Calu3 (cell line): Measurements from ENCODE around the gene DST. TPM values are rescaled to one million over a fixed set of nuclear protein-coding genes. Genes with fewer than 3 reads are reported as not detected.

Experiments
- BruUV-seq: library from RNA; stranded (reverse); fragments of 400-500 nt; replicated peaks from 2 replicates; lab custom pipeline; 2021; lab: Mats Ljungman, UMichigan
- CTCF ChIA-PET: fragments of 300-600 bp; sonication (Branson Sonifier 250); formaldehyde crosslinking; loops from one replicate; lab custom pipeline; 2022; ENCODE audit warnings: antibody characterized with exemption; lab: Charles Lee
- DNase-seq: peaks from one replicate; pipeline ENCODE4 v3.0.0; 2022
- H3K27ac Mint-ChIP-seq: one replicate; pipeline ENCODE4 v1.8.0; 2022; ENCODE audit warnings: mixed read lengths; ENCODE audit not compliant: unreplicated experiment
- H3K27me3 Mint-ChIP-seq: one replicate; pipeline ENCODE4 v1.8.0; 2022; ENCODE audit warnings: mixed read lengths; ENCODE audit not compliant: unreplicated experiment
- H3K36me3 Mint-ChIP-seq: one replicate; pipeline ENCODE4 v1.8.0; 2022; ENCODE audit warnings: mild to moderate bottlenecking, moderate library complexity, mixed read lengths; ENCODE audit not compliant: insufficient read depth, unreplicated experiment
- H3K4me1 Mint-ChIP-seq: one replicate; pipeline ENCODE4 v1.8.0; 2022; ENCODE audit warnings: mild to moderate bottlenecking, low read depth, mixed read lengths; ENCODE audit not compliant: unreplicated experiment
- H3K4me3 Mint-ChIP-seq: one replicate; pipeline ENCODE4 v1.8.0; 2022; ENCODE audit warnings: mild to moderate bottlenecking, low read depth, moderate library complexity, mixed read lengths; ENCODE audit not compliant: unreplicated experiment
- H3K9me3 Mint-ChIP-seq: one replicate; pipeline ENCODE4 v1.8.0; 2022; ENCODE audit warnings: low read depth, mixed read lengths; ENCODE audit not compliant: unreplicated experiment
- intact Hi-C: fragments of 100-400 bp; cut with micrococcal nuclease; formaldehyde crosslinking; loops from one replicate; pipeline ENCODE4 v1.10.0; 2022; ENCODE audit not compliant: unreplicated experiment
- total RNA-seq: library from RNA; stranded (reverse); gene quantifications from 2 replicates; pipeline ENCODE4 v1.2.3, GENCODE V29; 2022
- TF ChIP-seq, protein P1 (sequence below): fragments of 200-600 bp; IDR thresholded peaks from one replicate; pipeline ENCODE4 v1.8.0; 2022; ENCODE audit warnings: antibody characterized with exemption; ENCODE audit not compliant: unreplicated experiment

Gene DST
- total RNA-seq, 1 experiment from 2014 or later, result 212 TPM

GRCh38 chr6:56488281-56488680, 154.4 kb downstream of the DST start:
- no peak overlapping the region for H3K27ac Mint-ChIP-seq
- CTCF ChIA-PET, result no interaction called here

DNA sequence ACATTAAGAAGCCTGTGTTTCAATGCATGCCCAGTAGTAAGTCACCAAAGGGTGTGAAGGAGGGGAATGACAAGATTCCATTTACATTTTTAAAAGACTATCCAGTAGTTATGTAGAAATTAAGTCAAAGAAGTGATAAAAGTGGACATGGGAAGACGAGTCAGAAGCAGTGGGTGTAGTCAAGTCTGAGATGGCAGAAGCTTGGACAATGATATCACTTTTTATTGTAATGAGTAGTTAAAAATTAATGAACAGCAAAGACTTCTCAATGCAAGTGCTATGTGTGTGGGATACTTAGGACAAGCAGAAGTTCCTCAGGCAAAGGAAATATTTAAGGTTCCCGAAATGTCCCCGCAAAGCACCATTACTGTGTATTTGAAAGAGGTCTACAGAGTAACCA, 156.0 kb downstream of the DST start:
- no peaks in the 10 kb centered on the region for H3K9me3 Mint-ChIP-seq
- BruUV-seq, result no TSS peak
- no peak overlapping the region for H3K4me3 Mint-ChIP-seq
- no peak for DNase-seq
- TF ChIP-seq, protein P1, sequence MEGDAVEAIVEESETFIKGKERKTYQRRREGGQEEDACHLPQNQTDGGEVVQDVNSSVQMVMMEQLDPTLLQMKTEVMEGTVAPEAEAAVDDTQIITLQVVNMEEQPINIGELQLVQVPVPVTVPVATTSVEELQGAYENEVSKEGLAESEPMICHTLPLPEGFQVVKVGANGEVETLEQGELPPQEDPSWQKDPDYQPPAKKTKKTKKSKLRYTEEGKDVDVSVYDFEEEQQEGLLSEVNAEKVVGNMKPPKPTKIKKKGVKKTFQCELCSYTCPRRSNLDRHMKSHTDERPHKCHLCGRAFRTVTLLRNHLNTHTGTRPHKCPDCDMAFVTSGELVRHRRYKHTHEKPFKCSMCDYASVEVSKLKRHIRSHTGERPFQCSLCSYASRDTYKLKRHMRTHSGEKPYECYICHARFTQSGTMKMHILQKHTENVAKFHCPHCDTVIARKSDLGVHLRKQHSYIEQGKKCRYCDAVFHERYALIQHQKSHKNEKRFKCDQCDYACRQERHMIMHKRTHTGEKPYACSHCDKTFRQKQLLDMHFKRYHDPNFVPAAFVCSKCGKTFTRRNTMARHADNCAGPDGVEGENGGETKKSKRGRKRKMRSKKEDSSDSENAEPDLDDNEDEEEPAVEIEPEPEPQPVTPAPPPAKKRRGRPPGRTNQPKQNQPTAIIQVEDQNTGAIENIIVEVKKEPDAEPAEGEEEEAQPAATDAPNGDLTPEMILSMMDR, result no peak
- no peak overlapping the region for H3K27ac Mint-ChIP-seq
- intact Hi-C loops, result no loop called here
- peaks cover 22% of the 10 kb centered on the region for H3K36me3 Mint-ChIP-seq
- CTCF ChIA-PET, result no interaction called here
- H3K27me3 Mint-ChIP-seq, result no peaks in the 10 kb centered on the region
- H3K4me1 Mint-ChIP-seq, result peaks cover 33% of the 10 kb centered on the region

More at GRCh38 chr6:56488281-56488680, 154.4 kb downstream of the DST start:
- TF ChIP-seq, protein P1, result no peak
- no TSS peak for BruUV-seq
- H3K27me3 Mint-ChIP-seq, result no peaks in the 10 kb centered on the region
- H3K4me1 Mint-ChIP-seq, result peaks cover 24% of the 10 kb centered on the region
- intact Hi-C loops, result no loop called here
- H3K36me3 Mint-ChIP-seq, result peaks cover 27% of the 10 kb centered on the region
- DNase-seq, result no peak
- no peaks in the 10 kb centered on the region for H3K9me3 Mint-ChIP-seq
- H3K4me3 Mint-ChIP-seq, result no peak overlapping the region

DNA sequence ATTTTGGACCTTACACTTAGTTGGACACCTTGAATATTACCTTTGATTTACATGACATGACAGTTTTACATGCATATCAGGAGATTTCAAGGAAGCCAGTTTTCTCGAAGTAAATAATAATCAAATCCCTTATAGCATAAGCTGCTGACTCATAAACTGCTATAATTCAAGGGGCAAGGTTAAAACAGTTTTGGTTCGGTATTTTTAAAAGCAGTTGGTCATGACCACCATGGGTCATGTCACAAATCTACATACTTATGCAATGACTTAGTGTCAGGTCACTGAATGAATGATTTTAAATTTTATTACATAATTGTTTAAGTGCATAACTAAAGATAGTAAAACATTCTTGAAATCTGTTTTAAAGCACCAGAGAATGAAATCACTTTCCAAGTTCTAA, 158.0 kb downstream of the DST start:
- H3K9me3 Mint-ChIP-seq, result no peaks in the 10 kb centered on the region
- no peak for DNase-seq
- intact Hi-C loops, result no loop called here
- BruUV-seq, result no TSS peak
- H3K27me3 Mint-ChIP-seq, result no peaks in the 10 kb centered on the region
- H3K27ac Mint-ChIP-seq, result peak overlapping the region; percentile 24
- no peak overlapping the region for H3K4me3 Mint-ChIP-seq
- peaks cover 28% of the 10 kb centered on the region for H3K36me3 Mint-ChIP-seq
- H3K4me1 Mint-ChIP-seq, result peaks cover 40% of the 10 kb centered on the region
- CTCF ChIA-PET, result no interaction called here
- TF ChIP-seq, protein P1, result no peak

- no peak for DNase-seq
- CTCF ChIA-PET, result no interaction called here
- Mint-ChIP-seq H3K9me3 (no peaks in the 10 kb centered on the region), H3K4me3 (no peak overlapping the region), H3K4me1 (peaks cover 40% of the 10 kb centered on the region), H3K27ac (no peak overlapping the region), H3K27me3 (no peaks in the 10 kb centered on the region), H3K36me3 (peaks cover 34% of the 10 kb centered on the region)
- TF ChIP-seq, protein P1, result no peak
- intact Hi-C loops, result no loop called here
- BruUV-seq, result no TSS peak
Measured at GRCh38 chr6:56483929-56484328, 158.8 kb downstream of the DST start.
